LNCAP (cell line): ENCODE data around the gene DUS1L.

ENCODE experiments used
- CTCF ChIP-seq: fragments of 450-650 bp; IDR thresholded peaks from 2 replicates; pipeline ENCODE4 v1.5.1; 2017; ENCODE audit warnings: mild to moderate bottlenecking

Gene DUS1L

DNA sequence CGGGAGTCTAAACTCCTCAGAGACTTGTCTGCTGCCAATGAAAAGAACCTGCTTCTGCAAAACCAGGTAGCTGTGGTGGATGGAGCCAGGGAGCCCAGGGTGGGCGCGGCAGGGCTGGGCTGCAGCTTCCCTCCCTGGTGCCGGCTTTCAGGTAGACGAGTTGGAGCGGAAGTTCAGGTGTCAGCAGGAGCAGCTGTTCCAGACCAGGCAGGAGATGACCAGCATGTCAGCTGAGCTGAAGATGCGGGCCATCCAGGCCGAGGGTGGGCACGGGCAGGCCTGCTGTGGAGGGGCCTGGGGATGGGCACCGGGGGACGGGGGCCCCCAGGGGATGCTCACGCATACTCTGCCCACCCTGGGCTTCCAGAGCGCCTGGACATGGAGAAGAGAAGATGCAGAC, 37.4 kb downstream of the DUS1L start:
- no peak for TF ChIP-seq CTCF

- TF ChIP-seq CTCF: no peak
These were observed 40.0 kb downstream of the DUS1L start for GRCh38 chr17:82025401-82026107.

DNA sequence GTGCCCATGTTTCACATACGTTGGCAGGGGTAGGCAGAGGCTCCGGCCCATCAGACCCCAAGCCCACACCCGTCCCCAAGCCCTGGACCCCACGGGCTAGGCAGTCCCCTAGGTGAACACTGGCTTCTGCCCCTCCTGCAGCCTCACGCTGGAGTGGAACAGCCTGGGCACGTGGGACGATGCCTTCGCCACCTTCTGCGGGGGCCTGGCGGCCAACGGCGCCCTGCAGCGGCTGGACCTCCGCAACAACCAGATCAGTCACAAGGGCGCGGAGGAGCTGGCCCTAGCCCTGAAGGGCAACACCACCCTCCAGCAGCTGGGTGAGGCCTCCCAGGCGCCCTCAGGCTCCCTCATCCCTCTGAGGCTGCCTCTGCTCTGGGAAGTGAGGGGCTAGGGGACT, 40.7 kb downstream of the DUS1L start:
- TF ChIP-seq CTCF: no peak

DNA sequence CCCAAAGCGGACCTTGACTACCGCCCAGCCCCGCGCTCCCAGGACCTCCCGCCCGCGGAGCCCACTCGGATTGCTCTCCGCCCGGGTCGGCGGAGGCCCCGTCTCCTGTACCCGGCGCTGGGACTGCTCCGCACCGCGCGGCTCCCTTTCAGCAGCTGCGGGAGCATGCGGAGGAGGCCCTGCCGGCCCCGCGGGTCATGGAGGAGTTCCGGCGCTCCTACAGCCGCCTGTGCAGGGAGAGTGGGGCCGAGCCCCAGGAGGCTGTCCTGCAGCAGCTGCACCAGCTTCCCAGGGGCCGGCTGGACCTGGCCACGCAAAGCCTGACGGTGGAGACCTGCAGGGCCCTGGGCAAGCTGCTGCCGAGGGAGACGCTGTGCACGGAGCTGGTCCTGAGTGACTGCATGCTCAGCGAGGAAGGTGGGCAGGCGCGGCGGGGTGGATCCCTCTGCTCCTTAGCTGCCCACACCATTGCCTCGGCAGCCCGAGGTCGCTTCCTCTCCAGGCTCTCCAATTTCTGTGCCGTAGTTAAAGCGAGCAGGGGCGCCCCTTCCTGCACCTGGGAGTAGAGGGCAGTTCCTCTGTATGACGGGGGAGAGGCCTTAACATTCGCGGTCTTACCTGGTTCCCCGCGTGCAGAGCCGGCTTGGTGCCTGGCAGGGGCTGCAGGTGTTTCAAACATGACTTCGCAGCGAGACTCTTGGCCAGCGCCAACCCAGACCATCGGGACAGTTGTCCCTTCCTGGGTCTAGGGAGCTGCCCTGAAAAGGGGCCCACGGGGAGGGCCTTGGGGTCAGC, 42.0 kb downstream of the DUS1L start:
- TF ChIP-seq CTCF: no peak

- TF ChIP-seq CTCF: no peak
These were observed 42.6 kb downstream of the DUS1L start, which contains the start of gene LRRC45 for GRCh38 chr17:82022981-82023446. LRRC45 (plus strand) TSS chr17:82023305; CDS start chr17:82023644, 339 bp downstream.

DNA sequence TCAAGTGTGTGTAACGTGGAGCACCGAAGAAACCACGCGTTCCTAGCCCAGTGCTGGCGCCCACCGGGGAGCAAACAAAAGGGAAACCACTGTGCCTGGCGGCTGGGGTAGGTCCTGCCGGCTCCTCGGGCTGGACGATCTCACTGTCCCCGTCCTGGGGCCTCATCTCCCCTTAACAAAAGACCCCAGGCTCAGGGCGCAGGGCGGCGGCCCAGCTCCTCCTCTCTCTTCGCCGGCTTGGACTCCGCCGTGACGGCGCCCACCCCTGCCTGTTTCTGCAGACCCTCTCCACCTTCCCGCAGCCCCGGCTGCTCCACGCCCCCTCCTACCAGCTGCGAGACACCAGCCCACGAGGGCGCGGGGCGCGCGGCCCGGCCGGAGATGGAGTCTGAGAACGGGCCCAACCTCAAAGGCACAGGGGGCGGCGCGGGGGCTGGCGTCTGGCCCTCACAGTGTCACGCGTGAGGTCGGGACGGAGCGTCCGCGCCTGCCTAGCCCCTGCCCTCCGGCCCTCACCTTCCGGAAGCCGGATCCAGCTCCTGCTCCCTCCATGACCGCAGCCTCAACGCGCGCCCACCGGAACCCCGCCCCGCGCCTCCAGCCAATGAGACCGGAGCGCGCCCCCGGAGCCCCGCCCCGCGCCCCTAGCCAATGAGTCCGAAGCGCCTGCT, 43.2 kb downstream of the DUS1L start, which contains the start of gene CENPX:
CENPX (minus strand) TSS at position 569 of the 671 bp plus-strand sequence; CDS start at position 552, 17 bp downstream.
- TF ChIP-seq CTCF: no peak

DNA sequence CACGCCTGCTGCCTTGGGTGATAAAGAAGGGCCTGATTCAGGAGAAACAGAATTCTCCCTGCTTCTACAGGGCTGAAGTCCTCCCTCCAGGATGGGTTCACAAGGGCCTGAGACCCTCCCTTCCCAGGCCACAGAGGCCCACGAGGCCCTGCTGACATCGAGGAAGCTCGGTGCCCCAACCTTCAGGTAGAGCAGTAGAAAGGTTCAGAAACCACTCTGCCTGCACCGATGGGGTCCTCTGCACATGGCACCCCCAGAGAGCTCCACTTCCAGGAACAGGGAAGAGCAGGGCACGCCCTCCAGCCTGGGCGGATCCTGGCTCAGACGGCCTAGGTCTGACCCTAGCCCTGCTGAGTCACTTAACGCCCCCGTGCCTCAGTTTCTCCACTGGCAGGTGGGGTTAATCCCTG, 43.7 kb downstream of the DUS1L start:
- TF ChIP-seq CTCF: no peak
